Activated naive CD8-positive, alpha-beta T cell treated with anti-CD3 and anti-CD28 coated beads, Interleukin-2, amount 10 ng/mL, durations not matched to agents 7 days and 5 days (primary cell): ENCODE results near the gene ADK. TPM values are rescaled to one million over a fixed set of nuclear protein-coding genes. Genes with fewer than 3 reads are reported as not detected.
"Not testable (repeated sequence)": the region's sequence is repeated elsewhere in the genome, so short reads cannot be mapped to it uniquely, and the experiment has no call there.

Experiments used
- ATAC-seq: fragments of 150-1000 bp; cut with Tn5 transposase; one replicate; pipeline ENCODE4 v1.10.0; 2021; ENCODE audit warnings: low read depth, moderate library complexity
- POLR2A ChIA-PET: fragments of 350-600 bp; sonication (Branson Sonifier 250); formaldehyde crosslinking; loops from one replicate; lab custom pipeline; 2021; ENCODE audit warnings: antibody characterized with exemption; lab: Charles Lee
- DNase-seq: peaks from one replicate; pipeline ENCODE4 v3.0.0; 2021
- H3K27ac Mint-ChIP-seq: one replicate; pipeline ENCODE4 v1.8.0; 2022; ENCODE audit warnings: mild to moderate bottlenecking, mixed read lengths
- H3K27me3 Mint-ChIP-seq: one replicate; pipeline ENCODE4 v1.8.0; 2022; ENCODE audit warnings: mild to moderate bottlenecking, moderate library complexity, mixed read lengths
- H3K36me3 Mint-ChIP-seq: one replicate; pipeline ENCODE4 v1.8.0; 2021; ENCODE audit warnings: mild to moderate bottlenecking, mixed read lengths
- H3K4me1 Mint-ChIP-seq: one replicate; pipeline ENCODE4 v1.8.0; 2021; ENCODE audit warnings: mixed read lengths
- H3K4me3 Mint-ChIP-seq: one replicate; pipeline ENCODE4 v1.8.0; 2022; ENCODE audit warnings: mild to moderate bottlenecking, moderate library complexity, mixed read lengths
- H3K9me3 Mint-ChIP-seq: one replicate; pipeline ENCODE4 v1.8.0; 2021; ENCODE audit warnings: mixed read lengths
- total RNA-seq, 2 experiments: library from RNA; stranded (reverse); gene quantifications; one replicate each; pipeline ENCODE4 v1.2.3, GENCODE V29; 2021

The ADK gene
- total RNA-seq, 2 experiments from 2014 or later, result 31.6 to 37.9 TPM

DNA sequence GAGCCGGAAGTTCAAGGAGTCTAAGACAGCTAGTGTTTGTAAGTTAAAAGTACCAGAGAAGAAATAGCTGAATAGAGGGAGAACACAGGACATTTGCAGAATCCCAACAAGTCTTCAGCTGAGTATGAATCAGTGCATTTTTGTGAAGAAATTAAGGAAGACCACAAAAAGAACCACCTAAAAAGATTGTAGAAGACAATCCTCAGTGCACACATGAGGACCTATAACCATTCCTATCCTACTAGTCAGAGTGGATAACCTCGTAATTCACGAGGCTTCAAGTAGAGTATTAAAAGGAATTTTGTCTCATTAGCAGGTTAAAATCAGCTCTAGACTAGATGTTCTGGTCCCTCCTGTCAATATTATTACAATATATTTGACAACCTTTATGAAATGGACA is 380.0 kb downstream of the ADK start:
- Mint-ChIP-seq H3K9me3 (no peaks in the 10 kb centered on the region), H3K27ac (no peak overlapping the region), H3K4me1 (peaks cover 4% of the 10 kb centered on the region), H3K36me3 (peaks cover 12% of the 10 kb centered on the region), H3K4me3 (no peak overlapping the region), H3K27me3 (no peaks in the 10 kb centered on the region)
- DNase-seq, result no peak
- POLR2A ChIA-PET, result no interaction called here
- no peak for ATAC-seq

DNA sequence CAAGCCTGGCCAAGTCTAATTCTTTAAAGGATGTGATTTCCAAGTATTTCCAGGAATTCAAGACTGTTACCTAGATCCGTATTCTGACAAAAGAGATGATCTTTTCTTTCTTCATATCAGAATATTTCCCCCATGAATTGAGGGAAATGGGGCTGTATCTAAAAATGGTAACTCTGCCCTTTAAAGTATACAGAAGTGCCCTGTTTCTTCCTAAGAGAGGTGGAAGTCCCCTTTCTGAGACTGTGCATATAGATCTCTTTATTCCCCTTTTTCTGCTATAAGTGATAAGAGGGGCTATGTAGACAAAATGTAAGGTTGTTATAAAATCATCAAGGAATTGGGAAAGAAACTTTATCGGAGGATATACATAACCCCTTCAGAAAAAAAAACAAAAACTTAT is 388.3 kb downstream of the ADK start:
- no peak overlapping the region for H3K27ac Mint-ChIP-seq
- H3K9me3 Mint-ChIP-seq, result peaks cover 2% of the 10 kb centered on the region
- H3K36me3 Mint-ChIP-seq, result peaks cover 12% of the 10 kb centered on the region
- peaks cover 9% of the 10 kb centered on the region for H3K4me1 Mint-ChIP-seq
- POLR2A ChIA-PET, result no interaction called here
- no peaks in the 10 kb centered on the region for H3K27me3 Mint-ChIP-seq
- ATAC-seq, result no peak
- no peak for DNase-seq
- no peak overlapping the region for H3K4me3 Mint-ChIP-seq

DNA sequence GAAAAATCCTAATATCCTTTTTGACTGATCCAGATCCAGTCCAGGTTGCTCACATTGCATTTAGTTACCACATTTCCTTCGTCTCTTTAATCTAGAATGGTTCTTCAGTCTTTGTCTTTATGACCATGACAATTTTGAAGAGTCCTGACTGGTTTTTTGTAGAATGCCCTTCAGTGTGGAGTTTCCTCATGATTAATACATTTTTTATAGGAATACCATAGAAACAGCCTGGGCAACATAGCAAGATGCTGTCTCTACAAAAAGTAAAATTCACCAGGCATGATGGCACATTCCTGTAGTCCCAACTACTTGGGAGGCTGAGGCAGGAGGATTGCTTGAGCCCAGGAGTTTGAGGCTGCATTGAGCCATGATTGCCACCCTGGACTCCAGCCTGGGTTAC is 390.4 kb downstream of the ADK start:
- POLR2A ChIA-PET, result no interaction called here
- H3K27me3 Mint-ChIP-seq, result no peaks in the 10 kb centered on the region
- no peak overlapping the region for H3K27ac Mint-ChIP-seq
- DNase-seq, result no peak
- peaks cover 2% of the 10 kb centered on the region for H3K9me3 Mint-ChIP-seq
- no peak for ATAC-seq
- peaks cover 9% of the 10 kb centered on the region for H3K4me1 Mint-ChIP-seq
- no peak overlapping the region for H3K4me3 Mint-ChIP-seq
- peaks cover 14% of the 10 kb centered on the region for H3K36me3 Mint-ChIP-seq

DNA sequence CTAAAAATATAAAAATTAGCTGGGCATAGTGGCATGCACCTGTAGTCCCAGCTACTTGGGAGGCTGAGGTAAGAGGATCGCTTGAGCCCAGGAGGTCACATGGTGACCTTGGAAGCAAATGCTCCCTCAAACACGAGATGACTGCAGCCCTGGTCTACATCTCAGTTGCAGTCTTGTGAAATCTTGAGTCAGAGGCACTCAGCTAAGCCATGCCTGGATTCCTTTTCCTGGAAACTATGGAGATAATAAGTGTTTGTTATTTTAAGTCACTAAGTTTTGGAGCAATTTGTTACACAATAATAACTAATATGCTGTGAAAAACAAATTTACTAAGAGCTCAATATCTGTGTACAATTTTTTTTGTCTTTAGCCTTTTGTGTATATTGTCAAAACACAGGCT is 391.1 kb downstream of the ADK start:
- ATAC-seq (no peak), DNase-seq (no peak)
- no peaks in the 10 kb centered on the region for H3K27me3 Mint-ChIP-seq
- no peak overlapping the region for H3K4me3 Mint-ChIP-seq
- no peak overlapping the region for H3K27ac Mint-ChIP-seq
- POLR2A ChIA-PET, result no interaction called here
- peaks cover 7% of the 10 kb centered on the region for H3K4me1 Mint-ChIP-seq
- H3K36me3 Mint-ChIP-seq, result peaks cover 9% of the 10 kb centered on the region
- peaks cover 1% of the 10 kb centered on the region for H3K9me3 Mint-ChIP-seq

DNA sequence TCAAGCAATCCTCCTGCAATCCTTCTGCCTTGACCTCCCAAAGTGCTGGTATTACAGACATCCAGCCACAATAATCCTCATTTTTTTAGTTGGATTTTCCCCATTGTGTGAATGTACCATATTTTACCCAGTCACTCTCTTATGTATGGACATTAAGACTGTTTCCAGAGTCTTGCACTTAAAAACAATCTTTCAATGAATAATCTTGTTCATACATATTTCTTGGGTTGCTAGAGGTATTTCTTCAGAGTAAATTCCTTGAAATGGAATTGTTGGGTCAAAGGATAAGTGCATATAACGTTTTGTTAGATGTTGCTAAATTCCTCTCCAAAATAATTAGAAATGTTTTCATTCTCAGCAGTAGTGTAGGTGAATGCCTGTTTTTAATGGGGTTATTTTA is 392.3 kb downstream of the ADK start:
- ATAC-seq (no peak), DNase-seq (no peak)
- peaks cover 2% of the 10 kb centered on the region for H3K9me3 Mint-ChIP-seq
- no peak overlapping the region for H3K27ac Mint-ChIP-seq
- POLR2A ChIA-PET, result no interaction called here
- H3K36me3 Mint-ChIP-seq, result peaks cover 10% of the 10 kb centered on the region
- H3K4me1 Mint-ChIP-seq, result peaks cover 8% of the 10 kb centered on the region
- H3K27me3 Mint-ChIP-seq, result no peaks in the 10 kb centered on the region
- no peak overlapping the region for H3K4me3 Mint-ChIP-seq

DNA sequence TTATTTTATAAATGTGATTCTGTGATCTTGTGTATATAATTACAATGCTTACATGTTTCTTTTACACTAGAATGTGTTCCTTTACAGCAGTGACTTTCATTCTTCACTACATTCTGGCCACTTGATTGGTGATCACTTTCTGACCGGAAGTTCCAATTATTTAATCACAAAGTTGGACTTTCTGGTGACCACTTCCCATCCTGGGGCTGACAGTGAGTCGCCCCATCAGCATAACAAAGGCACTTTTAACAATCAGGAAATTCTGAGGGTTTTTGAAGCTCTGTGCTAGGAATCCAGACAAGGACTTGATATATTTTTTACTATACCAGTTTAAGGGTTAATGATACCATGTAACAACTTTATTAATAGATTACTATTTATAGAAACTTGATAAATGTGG is 393.1 kb downstream of the ADK start:
- Mint-ChIP-seq H3K27me3 (no peaks in the 10 kb centered on the region), H3K27ac (peak overlapping the region; percentile 18), H3K36me3 (peaks cover 9% of the 10 kb centered on the region), H3K9me3 (peaks cover 2% of the 10 kb centered on the region), H3K4me1 (peaks cover 8% of the 10 kb centered on the region), H3K4me3 (peak overlapping the region; percentile 15)
- POLR2A ChIA-PET, result no interaction called here
- DNase-seq, result no peak
- no peak for ATAC-seq

DNA sequence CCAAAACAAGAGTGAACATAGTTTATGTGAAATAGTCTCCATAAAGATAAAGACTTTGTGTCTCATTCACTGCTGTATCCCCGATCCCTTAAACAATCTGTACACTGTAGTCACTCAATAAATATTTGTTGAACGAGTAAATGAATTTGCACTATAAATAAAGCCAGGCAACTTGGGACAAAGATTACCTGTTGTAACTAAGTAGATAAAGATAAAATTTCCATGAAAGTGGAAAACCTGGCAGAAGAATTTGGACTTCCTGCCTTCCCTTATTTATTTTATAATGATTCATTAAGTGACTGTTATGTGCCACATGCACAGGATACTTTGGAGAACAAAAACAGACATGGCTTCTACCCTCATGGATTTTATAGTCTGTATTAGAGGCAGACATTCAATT is 397.7 kb downstream of the ADK start:
- Mint-ChIP-seq H3K4me1 (peaks cover 8% of the 10 kb centered on the region), H3K9me3 (peaks cover 3% of the 10 kb centered on the region), H3K4me3 (no peak overlapping the region), H3K36me3 (peaks cover 14% of the 10 kb centered on the region), H3K27me3 (no peaks in the 10 kb centered on the region), H3K27ac (no peak overlapping the region)
- POLR2A ChIA-PET, result no interaction called here
- no peak for DNase-seq
- ATAC-seq, result no peak

DNA sequence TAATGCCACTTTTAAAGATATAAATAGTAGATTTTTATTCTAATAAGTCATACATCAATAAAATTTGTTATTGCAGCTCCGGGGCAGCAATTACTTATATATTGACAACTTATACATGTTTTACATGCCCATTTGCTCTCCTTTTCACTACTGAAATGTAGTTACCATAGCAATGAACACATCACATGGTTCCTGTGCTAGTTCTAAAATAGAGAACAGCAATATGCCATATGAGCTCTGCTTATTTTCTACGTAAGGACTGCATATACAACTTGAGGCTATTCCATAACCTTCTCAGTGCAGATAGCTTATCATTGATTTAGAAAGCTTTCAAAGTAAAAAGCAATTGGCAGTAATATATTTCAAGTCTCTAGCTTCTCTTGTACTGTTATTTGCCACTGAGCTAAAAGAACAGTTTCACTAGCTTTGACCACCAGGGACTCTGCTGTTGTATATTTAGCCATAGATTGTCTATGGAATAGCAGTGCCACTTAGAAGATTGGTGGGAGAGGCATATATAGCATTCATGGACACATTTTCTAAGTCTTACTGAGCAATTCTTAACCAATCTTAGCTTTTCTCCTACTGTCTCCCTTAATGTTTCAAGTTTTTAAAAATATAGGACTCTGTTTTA is 405.2 kb downstream of the ADK start:
- Mint-ChIP-seq H3K27me3 (no peaks in the 10 kb centered on the region), H3K4me1 (peaks cover 2% of the 10 kb centered on the region), H3K27ac (no peak overlapping the region), H3K9me3 (no peaks in the 10 kb centered on the region), H3K4me3 (no peak overlapping the region), H3K36me3 (peaks cover 28% of the 10 kb centered on the region)
- no peak for ATAC-seq
- POLR2A ChIA-PET, result no interaction called here
- DNase-seq, result no peak

DNA sequence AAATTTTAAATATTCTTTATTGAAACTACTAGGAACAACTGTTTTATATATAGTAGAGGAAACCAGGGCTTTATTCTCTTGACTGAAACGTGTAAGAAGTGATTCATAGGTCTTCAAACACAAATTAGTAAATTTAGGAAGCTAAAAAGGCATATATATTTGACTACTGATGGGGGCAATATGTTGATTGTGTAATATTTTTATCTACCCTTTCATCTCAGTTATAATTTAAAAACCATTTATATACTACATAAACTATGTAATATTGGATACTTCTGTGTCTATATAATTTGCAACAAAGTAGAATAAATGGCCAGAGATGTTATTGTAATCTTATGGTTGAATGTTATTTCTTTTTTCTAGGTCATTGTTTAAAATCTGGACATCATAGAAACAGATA is 406.1 kb downstream of the ADK start:
- peaks cover 29% of the 10 kb centered on the region for H3K36me3 Mint-ChIP-seq
- POLR2A ChIA-PET, result no interaction called here
- H3K27ac Mint-ChIP-seq, result no peak overlapping the region
- no peaks in the 10 kb centered on the region for H3K9me3 Mint-ChIP-seq
- no peak overlapping the region for H3K4me3 Mint-ChIP-seq
- H3K27me3 Mint-ChIP-seq, result no peaks in the 10 kb centered on the region
- no peak for DNase-seq
- H3K4me1 Mint-ChIP-seq, result peaks cover 2% of the 10 kb centered on the region
- ATAC-seq, result no peak

DNA sequence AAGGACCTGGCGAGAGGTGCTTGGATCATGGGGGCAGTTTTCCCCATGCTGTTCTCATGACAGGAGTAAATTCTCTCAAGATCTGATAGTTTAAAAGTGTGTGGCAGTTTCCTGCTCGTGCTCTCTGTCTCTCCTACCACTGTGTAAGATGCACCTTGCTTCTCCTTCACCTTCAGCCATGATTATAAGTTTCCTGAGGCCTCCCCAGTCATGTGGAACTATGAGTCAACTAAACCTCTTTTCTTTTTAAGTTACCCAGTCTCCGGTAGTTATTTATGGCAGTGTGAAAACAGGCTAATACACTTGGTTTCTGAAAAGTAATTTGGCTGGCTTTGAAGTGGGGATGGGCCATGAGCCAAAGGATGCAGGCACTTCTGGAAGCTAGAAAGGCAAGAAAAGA is 407.4 kb downstream of the ADK start:
- POLR2A ChIA-PET, result interaction anchor here (0.6 to 0.8 kb wide), 2 partner anchors 21 to 37 kb away, joined by 3 to 4 read pairs; no protein-coding TSS in a partner anchor
- H3K36me3 Mint-ChIP-seq, result peaks cover 24% of the 10 kb centered on the region
- DNase-seq (no peak), ATAC-seq (no peak)
- no peak overlapping the region for H3K27ac Mint-ChIP-seq
- no peaks in the 10 kb centered on the region for H3K27me3 Mint-ChIP-seq
- peaks cover 2% of the 10 kb centered on the region for H3K4me1 Mint-ChIP-seq
- no peaks in the 10 kb centered on the region for H3K9me3 Mint-ChIP-seq
- H3K4me3 Mint-ChIP-seq, result no peak overlapping the region

DNA sequence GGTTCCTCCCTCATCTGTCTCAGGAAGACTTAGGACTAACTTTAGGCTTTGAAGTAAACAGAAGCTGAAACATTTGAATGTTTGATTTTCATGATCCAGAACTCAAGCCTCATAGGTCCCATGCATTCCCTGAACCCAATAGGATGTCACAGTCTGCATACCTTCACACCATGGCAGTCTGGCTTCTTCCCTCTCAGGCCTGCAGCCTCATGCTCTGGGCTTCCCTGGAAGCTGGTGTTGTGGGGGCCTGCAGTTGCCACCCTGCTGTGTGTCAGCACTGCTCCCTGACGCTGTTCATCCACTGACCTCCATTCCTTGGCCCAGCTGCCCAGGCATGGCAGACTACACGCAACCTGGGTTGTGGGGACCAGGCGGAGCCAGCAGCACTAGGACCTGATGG is 407.9 kb downstream of the ADK start:
- H3K27ac Mint-ChIP-seq, result no peak overlapping the region
- peaks cover 24% of the 10 kb centered on the region for H3K36me3 Mint-ChIP-seq
- H3K9me3 Mint-ChIP-seq, result no peaks in the 10 kb centered on the region
- DNase-seq (no peak), ATAC-seq (no peak)
- no peaks in the 10 kb centered on the region for H3K27me3 Mint-ChIP-seq
- no peak overlapping the region for H3K4me3 Mint-ChIP-seq
- H3K4me1 Mint-ChIP-seq, result peaks cover 2% of the 10 kb centered on the region
- POLR2A ChIA-PET, result interaction anchor here (0.8 kb wide), 2 partner anchors 20 to 27 kb away, joined by 3 read pairs; no protein-coding TSS in a partner anchor

DNA sequence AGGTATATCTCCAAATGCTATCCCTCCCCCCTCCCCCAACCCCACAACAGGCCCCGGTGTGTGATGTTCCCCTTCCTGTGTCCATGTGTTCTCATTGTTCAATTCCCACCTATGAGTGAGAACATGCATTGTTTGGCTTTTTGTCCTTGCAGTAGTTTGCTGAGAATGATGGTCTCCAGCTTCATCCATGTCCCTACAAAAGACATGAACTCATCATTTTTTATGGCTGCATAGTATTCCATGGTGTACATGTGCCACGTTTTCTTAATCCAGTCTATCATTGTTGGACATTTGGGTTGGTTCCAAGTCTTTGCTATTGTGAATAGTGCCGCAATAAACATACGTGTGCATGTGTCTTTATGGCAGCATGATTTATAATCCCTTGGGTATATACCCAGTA is 417.9 kb downstream of the ADK start:
- DNase-seq, H3K4me3 Mint-ChIP-seq, ATAC-seq, H3K27ac Mint-ChIP-seq, H3K4me1 Mint-ChIP-seq, H3K27me3 Mint-ChIP-seq, POLR2A ChIA-PET: not testable (repeated sequence)
- peaks cover 38% of the 10 kb centered on the region for H3K36me3 Mint-ChIP-seq
- H3K9me3 Mint-ChIP-seq, result peaks cover 11% of the 10 kb centered on the region

DNA sequence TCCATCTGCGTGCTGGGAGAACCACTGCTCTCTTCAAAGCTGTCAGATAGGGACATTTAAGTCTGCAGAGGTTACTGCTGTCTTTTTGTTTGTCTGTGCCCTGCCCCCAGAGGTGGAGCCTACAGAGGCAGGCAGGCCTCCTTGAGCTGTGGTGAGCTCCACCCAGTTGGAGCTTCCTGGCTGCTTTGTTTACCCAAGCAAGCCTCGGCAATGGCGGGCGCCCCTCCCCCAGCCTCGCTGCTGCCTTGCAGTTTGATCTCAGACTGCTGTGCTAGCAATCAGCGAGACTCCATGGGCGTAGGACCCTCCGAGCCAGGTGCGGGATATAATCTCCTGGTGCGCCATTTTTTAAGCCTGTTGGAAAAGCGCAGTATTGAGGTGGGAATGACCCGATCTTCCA is 422.5 kb downstream of the ADK start:
- DNase-seq, H3K27ac Mint-ChIP-seq, ATAC-seq, H3K27me3 Mint-ChIP-seq, H3K4me1 Mint-ChIP-seq, POLR2A ChIA-PET, H3K4me3 Mint-ChIP-seq, H3K9me3 Mint-ChIP-seq: not testable (repeated sequence)
- peaks cover 49% of the 10 kb centered on the region for H3K36me3 Mint-ChIP-seq

DNA sequence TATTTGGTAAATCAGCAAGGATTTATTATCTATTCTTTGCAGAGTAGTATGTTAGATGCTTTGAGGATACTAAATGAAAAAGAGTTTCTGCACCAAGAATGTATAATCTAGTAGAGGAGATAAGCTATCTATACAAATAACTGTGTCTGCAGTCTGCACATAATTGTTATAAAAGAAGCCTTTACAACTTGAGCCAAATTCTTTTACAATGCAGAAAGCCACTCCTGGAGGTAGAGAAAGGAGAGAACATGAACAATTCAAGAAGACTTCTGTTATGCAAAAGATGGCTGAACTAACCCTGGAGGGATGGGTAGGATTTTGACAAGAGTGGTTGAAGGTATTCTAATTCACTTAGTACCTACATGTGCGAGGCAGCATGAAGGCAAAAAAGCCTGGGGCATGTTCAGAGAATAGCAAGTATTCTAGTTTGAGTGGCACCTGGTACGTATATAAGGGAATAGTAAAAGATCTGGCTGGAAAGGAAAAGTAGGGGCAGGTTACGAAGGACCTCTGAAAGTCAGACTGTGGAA is 424.2 kb downstream of the ADK start:
- Mint-ChIP-seq H3K4me1 (peaks cover 2% of the 10 kb centered on the region), H3K27me3 (no peaks in the 10 kb centered on the region), H3K36me3 (peaks cover 45% of the 10 kb centered on the region), H3K27ac (no peak overlapping the region), H3K4me3 (no peak overlapping the region), H3K9me3 (peaks cover 6% of the 10 kb centered on the region)
- POLR2A ChIA-PET, result no interaction called here
- DNase-seq (no peak), ATAC-seq (no peak)
